ENCODE results near the gene ROCK1.
"Not testable (repeated sequence)": the region's sequence is repeated elsewhere in the genome, so short reads cannot be mapped to it uniquely, and the experiment has no call there.

ROCK1 gene

GRCh38 chr18:21111346-21112139 is at the start of gene ROCK1:
TSS of gene ROCK1 (minus strand) at chr18:21111813. CDS start at chr18:21110910, 903 bp downstream.
- peak; percentile 98 for DNase-seq (ENCODE audit: low read depth in 2 of 2)

- DNase-seq (ENCODE audit: low read depth in 2 of 2), result no peak
Observed at GRCh38 chr18:21155443-21155842, 43.8 kb upstream of the ROCK1 start.

- no peak for DNase-seq (ENCODE audit: low read depth in 2 of 2)
Observed at GRCh38 chr18:21146016-21146415, 34.4 kb upstream of the ROCK1 start.

GRCh38 chr18:21145371-21145770 is 33.8 kb upstream of the ROCK1 start:
- DNase-seq (ENCODE audit: low read depth in 2 of 2), result no peak

GRCh38 chr18:21141668-21142422 is 30.2 kb upstream of the ROCK1 start:
- no peak for DNase-seq (ENCODE audit: low read depth in 2 of 2)

GRCh38 chr18:21137719-21138488 is 26.3 kb upstream of the ROCK1 start:
- not testable (repeated sequence) for DNase-seq (ENCODE audit: low read depth in 2 of 2)

GRCh38 chr18:21134895-21135294 is 23.3 kb upstream of the ROCK1 start:
- DNase-seq (ENCODE audit: low read depth in 2 of 2), result no peak

GRCh38 chr18:21132398-21132918 is 20.8 kb upstream of the ROCK1 start:
- no peak for DNase-seq (ENCODE audit: low read depth in 2 of 2)

GRCh38 chr18:21131698-21132227 is 20.1 kb upstream of the ROCK1 start:
- no peak for DNase-seq (ENCODE audit: low read depth in 2 of 2)

GRCh38 chr18:21129566-21130216 is 18.1 kb upstream of the ROCK1 start:
- DNase-seq (ENCODE audit: low read depth in 2 of 2), result no peak

- no peak for DNase-seq (ENCODE audit: low read depth in 2 of 2)
Observed at GRCh38 chr18:21123290-21123926, 11.8 kb upstream of the ROCK1 start.

GRCh38 chr18:21118806-21119205 is 7.2 kb upstream of the ROCK1 start:
- DNase-seq (ENCODE audit: low read depth in 2 of 2), result no peak

GRCh38 chr18:21117409-21118131 is 6.0 kb upstream of the ROCK1 start:
- no peak for DNase-seq (ENCODE audit: low read depth in 2 of 2)

GRCh38 chr18:21115519-21116411 is 4.2 kb upstream of the ROCK1 start:
- no peak for DNase-seq (ENCODE audit: low read depth in 2 of 2)

GRCh38 chr18:21112543-21113105 is 1.0 kb upstream of the ROCK1 start:
- DNase-seq (ENCODE audit: low read depth in 2 of 2), result no peak

- DNase-seq (ENCODE audit: low read depth in 2 of 2), result peak in 1 of 2 donors; percentile 16
Observed at GRCh38 chr18:21112140-21112473, 494 bp upstream of the ROCK1 start.

- DNase-seq (ENCODE audit: low read depth in 2 of 2), result peak; percentile 16 to 32
Observed at GRCh38 chr18:21110713-21111345, 784 bp downstream of the ROCK1 start.
